ENCODE results near the gene EPYC.

Gene EPYC

DNA sequence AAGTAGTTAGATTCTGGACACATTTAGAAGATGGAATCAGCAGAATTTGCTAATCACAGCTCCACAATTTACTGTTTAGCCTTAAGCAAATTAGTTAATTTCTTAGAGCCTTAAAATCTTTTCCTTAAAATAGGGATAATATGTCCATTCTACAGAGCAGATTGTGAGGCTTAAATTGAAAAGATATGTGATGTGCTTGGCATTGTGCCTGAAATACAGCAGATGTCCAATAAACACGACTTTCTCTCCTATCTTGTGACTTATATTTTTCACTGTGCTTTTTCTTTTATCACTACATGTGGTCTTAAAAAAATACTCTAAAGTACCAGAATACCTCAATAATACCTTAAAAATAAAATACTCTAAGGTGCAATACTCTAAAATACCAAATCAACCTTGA, 80.4 kb downstream of the EPYC start:
- no peak for DNase-seq
- intact Hi-C loops (cut with DNase I) = no loop called here

DNA sequence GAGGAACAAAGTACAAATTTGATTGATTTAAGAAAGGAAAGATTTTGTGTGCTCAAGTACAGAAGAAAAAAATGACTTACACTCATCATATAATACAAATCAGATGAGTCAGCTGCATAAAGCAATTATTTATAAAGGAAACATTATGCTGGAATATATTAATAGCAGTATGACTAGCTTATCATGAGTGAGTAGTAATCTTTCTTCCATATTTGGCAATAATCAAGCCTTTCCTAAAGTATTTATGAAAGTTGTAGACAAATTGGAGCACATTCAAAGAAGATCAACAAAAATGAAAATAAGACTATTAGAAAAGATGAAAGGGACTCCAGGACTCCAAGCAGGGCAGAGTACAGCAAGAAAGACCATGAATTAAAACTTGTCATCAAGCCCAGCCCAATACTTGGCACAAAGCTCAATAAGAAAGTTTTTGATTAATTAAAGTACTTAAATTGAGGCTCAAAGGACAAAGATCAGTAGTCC, 82.6 kb downstream of the EPYC start:
- no peak for DNase-seq
- intact Hi-C loops (cut with DNase I) = no loop called here

DNA sequence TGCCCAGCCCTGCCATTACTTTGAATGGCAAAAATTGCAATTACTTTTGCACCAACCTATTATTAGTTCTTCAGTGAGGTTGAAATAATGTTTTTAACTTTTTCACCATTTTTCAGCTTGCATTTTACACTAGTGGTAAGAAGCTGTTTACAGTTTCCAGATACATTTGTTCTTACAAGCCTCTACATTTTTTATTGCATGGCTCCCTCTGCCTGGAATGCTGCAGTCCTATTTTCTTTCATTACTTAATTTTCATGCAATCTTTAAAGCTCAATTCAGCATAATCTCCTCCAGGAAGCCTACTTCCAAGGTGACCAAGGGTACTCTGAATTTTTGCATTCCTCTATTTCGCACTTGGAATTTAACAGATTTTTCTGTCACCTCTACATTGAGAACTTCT, 83.2 kb downstream of the EPYC start:
- intact Hi-C loops (cut with DNase I) = no loop called here
- no peak for DNase-seq

DNA sequence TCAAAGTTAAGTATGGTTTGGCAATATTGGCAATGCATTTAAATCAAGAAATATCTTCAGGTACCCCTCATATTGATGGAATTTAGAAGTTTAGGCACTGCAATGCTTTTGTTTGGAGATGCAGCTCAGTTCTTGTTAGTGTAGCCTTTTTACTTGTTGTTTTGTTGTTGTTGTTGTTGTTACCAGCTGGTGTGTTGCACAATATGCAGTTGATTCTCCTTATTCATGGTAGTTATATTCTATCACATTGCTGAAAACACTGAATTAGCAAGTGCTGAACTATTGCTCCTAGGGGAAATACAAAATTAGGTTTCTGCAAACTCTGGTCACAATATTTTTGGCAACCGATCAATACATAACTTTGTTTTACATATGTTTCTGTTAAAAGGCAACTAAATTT, 84.5 kb downstream of the EPYC start:
- DNase-seq = no peak
- intact Hi-C loops (cut with DNase I) = no loop called here

DNA sequence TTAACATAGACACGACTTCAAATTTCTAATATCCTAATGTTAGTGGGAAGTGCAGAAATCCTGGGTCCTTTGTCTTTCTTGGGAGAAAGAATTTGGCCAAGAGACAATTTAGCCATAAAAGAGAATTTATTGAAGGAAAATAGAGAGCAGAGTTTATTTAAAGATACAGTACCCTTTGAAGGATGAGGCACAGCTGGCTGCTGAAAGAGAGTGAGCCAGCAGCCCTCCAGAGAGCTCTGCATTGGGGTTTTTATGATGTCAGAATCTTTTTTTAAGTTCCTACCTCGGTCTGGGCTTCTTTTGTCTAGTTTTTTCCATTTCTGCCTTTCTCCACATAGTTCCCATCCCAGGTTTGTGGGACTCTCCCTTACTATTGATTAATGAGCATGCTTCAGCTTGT, 87.3 kb downstream of the EPYC start:
- DNase-seq = no peak
- intact Hi-C loops (cut with DNase I) = no loop called here

DNA sequence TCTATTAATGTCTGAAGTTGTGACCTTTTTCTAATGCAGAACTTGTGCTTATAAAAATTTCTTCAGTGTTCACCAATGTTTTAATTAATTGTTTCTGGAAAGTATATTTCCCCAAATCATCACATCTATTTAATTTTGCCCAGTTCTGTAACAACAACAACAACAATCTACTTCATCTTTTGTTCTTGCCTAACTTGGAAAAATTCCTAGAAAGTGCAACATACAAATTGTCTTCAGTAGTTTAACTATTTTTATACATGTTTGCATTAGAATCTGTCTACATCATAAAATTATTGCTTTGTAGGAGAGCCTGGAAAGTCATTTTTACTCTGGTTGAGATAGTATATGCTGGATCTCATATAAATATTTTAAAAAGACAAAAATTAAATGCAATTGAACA, 88.3 kb downstream of the EPYC start:
- DNase-seq = no peak
- intact Hi-C loops (cut with DNase I) = no loop called here

DNA sequence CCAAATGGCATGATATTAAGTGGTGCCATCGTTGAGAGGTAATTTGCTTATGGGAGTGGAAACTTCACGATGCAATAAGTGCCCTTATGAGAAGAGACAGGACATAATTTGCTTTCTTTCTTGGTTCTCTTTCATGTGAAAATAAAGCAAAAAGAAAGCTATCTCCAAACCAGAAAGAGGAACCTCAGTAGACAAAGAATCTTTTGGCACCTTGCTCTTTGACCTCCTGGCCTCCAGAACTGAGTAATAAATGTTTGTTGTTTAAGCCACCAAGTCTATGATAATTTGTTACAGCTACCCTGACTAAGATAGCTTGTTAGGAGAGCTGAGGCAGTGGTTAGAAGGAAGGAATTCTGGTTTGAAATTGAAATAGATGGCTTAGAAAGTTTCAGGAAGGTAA, 89.4 kb downstream of the EPYC start:
- intact Hi-C loops (cut with DNase I) = no loop called here
- no peak for DNase-seq

Measured in head of caudate nucleus (tissue), 42 donors.